CD14-positive monocyte (primary cell): ENCODE measurements around the gene EPHX1. TPM values are rescaled to one million over a fixed set of nuclear protein-coding genes. Genes with fewer than 3 reads are reported as not detected.
A peak's percentile ranks its signal among the peaks of the same experiment; 100 is the strongest.

Source experiments
- DNase-seq, 3 donors: peaks; one replicate each; pipeline ENCODE4 v3.0.0-alpha.2; 2011 to 2022
- H2AFZ ChIP-seq: 2 replicates; pipeline ENCODE4 v1.6.0; 2012; ENCODE audit warnings: mild to moderate bottlenecking, low read depth, low read length, inconsistent platforms; ENCODE audit not compliant: insufficient read depth, poor library complexity, severe bottlenecking
- H3K27ac ChIP-seq, 2 donors: 1 replicate in 1 of 2; 2 replicates in 1 of 2; pipeline ENCODE4 v1.5.1; 2012 to 2013; ENCODE audit warnings: low read length in 2 of 2, control low read depth in 1 of 2, inconsistent platforms in 1 of 2, low read depth in 1 of 2, mild to moderate bottlenecking in 1 of 2
- H3K27me3 ChIP-seq, 2 donors: one replicate each; pipeline versions ENCODE4 v1.6.0 to v1.6.1; 2011 to 2013; ENCODE audit warnings: low read length in 2 of 2; ENCODE audit not compliant: control insufficient read depth in 2 of 2, insufficient read depth in 2 of 2
- H3K36me3 ChIP-seq, 2 donors: replicated peaks in 1 of 2; 1 replicate in 1 of 2; 2 replicates in 1 of 2; pipeline versions ENCODE4 v1.5.1 to v1.6.1; 2012 to 2013; ENCODE audit warnings: low read length in 2 of 2, control low read depth in 1 of 2, inconsistent platforms in 1 of 2, mild to moderate bottlenecking in 1 of 2; ENCODE audit not compliant: insufficient read depth in 2 of 2, control insufficient read depth in 1 of 2
- H3K4me1 ChIP-seq, 2 donors: 1 replicate in 1 of 2; 2 replicates in 1 of 2; pipeline versions ENCODE4 v1.5.1 to v1.6.1; 2012 to 2013; ENCODE audit warnings: low read length in 2 of 2, control low read depth in 1 of 2, inconsistent platforms in 1 of 2, mild to moderate bottlenecking in 1 of 2, moderate library complexity in 1 of 2; ENCODE audit not compliant: insufficient read depth in 2 of 2, control insufficient read depth in 1 of 2
- H3K4me2 ChIP-seq: replicated peaks from 2 replicates; pipeline ENCODE3; 2012; ENCODE audit warnings: low read length, moderate library complexity, mild to moderate bottlenecking; ENCODE audit not compliant: poor library complexity, severe bottlenecking; ENCODE audit errors: extremely low read depth
- H3K4me3 ChIP-seq, 3 experiments: fragments of 200-600 bp in 1 of 3; sonication (generic) in 1 of 3; replicated peaks in 1 of 3; 1 replicate in 2 of 3; 2 replicates in 1 of 3; pipeline ENCODE4 v1.5.1; 2011 to 2013; ENCODE audit warnings: low read length in 3 of 3, mild to moderate bottlenecking in 3 of 3, control low read depth in 2 of 3, low read depth in 2 of 3, inconsistent platforms in 1 of 3, moderate library complexity in 1 of 3
- H3K79me2 ChIP-seq: 2 replicates; pipeline ENCODE4 v1.6.0; 2012; ENCODE audit warnings: mild to moderate bottlenecking, control low read depth, inconsistent platforms, low read length, moderate library complexity; ENCODE audit not compliant: insufficient read depth
- H3K9ac ChIP-seq: 2 replicates; pipeline ENCODE4 v1.6.0; 2017; ENCODE audit warnings: low read length, mild to moderate bottlenecking; ENCODE audit not compliant: insufficient read depth, poor library complexity, severe bottlenecking
- H3K9me3 ChIP-seq, 2 donors: replicated peaks in 1 of 2; 1 replicate in 1 of 2; 2 replicates in 1 of 2; pipeline versions ENCODE4 v1.5.1 to v1.6.1; 2012 to 2013; ENCODE audit warnings: low read length in 2 of 2, control low read depth in 1 of 2; ENCODE audit not compliant: control insufficient read depth in 1 of 2, insufficient read depth in 1 of 2
- H4K20me1 ChIP-seq: 2 replicates; pipeline ENCODE4 v1.6.0; 2012; ENCODE audit warnings: mild to moderate bottlenecking, low read length, control low read depth, moderate library complexity; ENCODE audit not compliant: insufficient read depth
- H3K27ac Mint-ChIP-seq, 7 donors: one replicate each; pipeline ENCODE4 v1.8.0; 2020; ENCODE audit warnings: mild to moderate bottlenecking in 7 of 7, mixed read lengths in 7 of 7, moderate library complexity in 6 of 7, inconsistent platforms in 2 of 7
- H3K27me3 Mint-ChIP-seq, 3 donors: one replicate each; pipeline ENCODE4 v1.8.0; 2021 to 2022; ENCODE audit warnings: low read depth in 3 of 3, mild to moderate bottlenecking in 3 of 3, mixed read lengths in 3 of 3, moderate library complexity in 3 of 3, inconsistent platforms in 1 of 3
- H3K36me3 Mint-ChIP-seq, 2 donors: one replicate each; pipeline ENCODE4 v1.8.0; 2020; ENCODE audit warnings: mixed read lengths in 2 of 2, inconsistent platforms in 1 of 2, mild to moderate bottlenecking in 1 of 2
- H3K4me1 Mint-ChIP-seq: one replicate; pipeline ENCODE4 v1.8.0; 2020; ENCODE audit warnings: mild to moderate bottlenecking, mixed read lengths
- H3K4me3 Mint-ChIP-seq, 2 donors: one replicate each; pipeline ENCODE4 v1.8.0; 2020; ENCODE audit warnings: mild to moderate bottlenecking in 2 of 2, mixed read lengths in 2 of 2, moderate library complexity in 1 of 2
- H3K9me3 Mint-ChIP-seq, 7 donors: one replicate each; pipeline ENCODE4 v1.8.0; 2020 to 2022; ENCODE audit warnings: mixed read lengths in 7 of 7, mild to moderate bottlenecking in 6 of 7, moderate library complexity in 6 of 7, inconsistent platforms in 2 of 7
- CTCF ChIP-seq: fragments of 200-600 bp; IDR thresholded peaks from one replicate; pipeline ENCODE4 v1.8.0; 2022; ENCODE audit warnings: antibody characterized with exemption, mild to moderate bottlenecking
- WGBS: methylation state at CpG from one replicate; pipeline ENCODE4 v1.1.5; 2013; ENCODE audit warnings: missing lambda C conversion rate; ENCODE audit not compliant: insufficient coverage; 5-methylcytosine and 5-hydroxymethylcytosine counted together
- intact Hi-C, 2 donors: fragments of 100-400 bp; cut with micrococcal nuclease; formaldehyde crosslinking; loops; one replicate each; pipeline versions ENCODE4 v1.15.0 to v1.15.1; 2023
- polyA plus RNA-seq, 3 donors: library from polyadenylated mRNA; depleted of rRNA in 1 of 3; unstranded in 2 of 3; stranded (reverse) in 1 of 3; fragments of 300-500 nt in 2 of 3; fragments of >200 nt in 1 of 3; fragmentation: Illumina TruSeq in 2 of 3; gene quantifications; 1 replicate in 2 of 3; 2 replicates in 1 of 3; pipeline ENCODE4 v1.2.3, GENCODE V29; 2012 to 2021

The EPHX1 gene
- polyA plus RNA-seq, 3 donors: 4.6 to 23.8 (median 7.4) TPM

GRCh38 chr1:225849925-225850324, 40.0 kb downstream of the EPHX1 start:
- no peak overlapping the region for H3K4me2 ChIP-seq
- H3K27ac Mint-ChIP-seq: peak overlapping the region in 2 of 7 donors; percentile 23 to 78
- H3K27me3 Mint-ChIP-seq: peaks cover 0 to 2% (median 2%) of the 10 kb centered on the region in 3 donors
- H3K4me3 ChIP-seq: no peak overlapping the region
- H3K4me1 Mint-ChIP-seq: peaks cover 38% of the 10 kb centered on the region
- H3K4me1 ChIP-seq: peaks cover 26 to 28% of the 10 kb centered on the region in 2 donors
- DNase-seq: no peak
- H3K79me2 ChIP-seq: no peaks in the 10 kb centered on the region
- no peak overlapping the region for H3K4me3 Mint-ChIP-seq
- no peaks in the 10 kb centered on the region for H3K9me3 ChIP-seq
- H3K36me3 ChIP-seq: peaks cover 41 to 72% of the 10 kb centered on the region in 2 donors
- no peak overlapping the region for H3K27ac ChIP-seq
- intact Hi-C loops: no loop called here
- TF ChIP-seq CTCF: no peak
- WGBS: 24% methylated on average over 5 of the region's 7 CpGs
- H2AFZ ChIP-seq: no peak overlapping the region
- H3K36me3 Mint-ChIP-seq: peaks cover 71 to 89% of the 10 kb centered on the region in 2 donors
- no peaks in the 10 kb centered on the region for H3K9me3 Mint-ChIP-seq
- H3K27me3 ChIP-seq: no peaks in the 10 kb centered on the region
- no peaks in the 10 kb centered on the region for H4K20me1 ChIP-seq
- H3K9ac ChIP-seq: no peak overlapping the region

- Histone ChIP-seq H3K4me1 (peaks cover 27 to 28% of the 10 kb centered on the region in 2 donors), H3K79me2 (no peaks in the 10 kb centered on the region), H3K4me3 (no peak overlapping the region), H4K20me1 (no peaks in the 10 kb centered on the region), H3K27me3 (no peaks in the 10 kb centered on the region), H2AFZ (no peak overlapping the region), H3K36me3 (peaks cover 43 to 75% of the 10 kb centered on the region in 2 donors), H3K4me2 (no peak overlapping the region), H3K9ac (no peak overlapping the region), H3K27ac (no peak overlapping the region), H3K9me3 (no peaks in the 10 kb centered on the region)
- no peak for TF ChIP-seq CTCF
- Mint-ChIP-seq H3K27me3 (peaks cover 0 to 2% (median 2%) of the 10 kb centered on the region in 3 donors), H3K9me3 (no peaks in the 10 kb centered on the region), H3K27ac (peak overlapping the region in 1 of 7 donors; percentile 23), H3K4me3 (no peak overlapping the region), H3K36me3 (peaks cover 73 to 89% of the 10 kb centered on the region in 2 donors), H3K4me1 (peaks cover 39% of the 10 kb centered on the region)
- WGBS: 100% methylated on average over 7 of the region's 7 CpGs
- no peak for DNase-seq
- intact Hi-C loops: no loop called here
These were observed 40.4 kb downstream of the EPHX1 start for GRCh38 chr1:225850370-225850769.
